OCI-LY1 (cell line): ENCODE measurements around the gene HINT2.

Experiments
- H2AFZ ChIP-seq: fragments of 200-600 bp; sonication (generic), shearing (Covaris generic); 2 replicates; pipeline ENCODE4 v1.6.0; 2014; ENCODE audit warnings: antibody characterized with exemption, mild to moderate bottlenecking, low read length
- H3F3A ChIP-seq: fragments of 200-600 bp; sonication (generic), shearing (Covaris generic); 2 replicates; pipeline ENCODE4 v1.6.0; 2014; ENCODE audit warnings: mild to moderate bottlenecking, antibody characterized with exemption, low read length, moderate library complexity; ENCODE audit not compliant: insufficient read depth
- H3K27ac ChIP-seq: fragments of 200-600 bp; sonication (generic); 2 replicates; pipeline ENCODE4 v1.5.1; 2014; ENCODE audit warnings: low read length, mixed run types, mild to moderate bottlenecking, low read depth; ENCODE audit not compliant: poor library complexity, severe bottlenecking
- H3K27me3 ChIP-seq: fragments of 200-600 bp; sonication (generic); 2 replicates; pipeline ENCODE4 v1.6.0; 2014; ENCODE audit warnings: antibody characterized with exemption, mild to moderate bottlenecking, low read length, moderate library complexity; ENCODE audit not compliant: insufficient read depth
- H3K36me3 ChIP-seq: fragments of 200-600 bp; sonication (generic); 2 replicates; pipeline ENCODE4 v1.6.1; 2014; ENCODE audit warnings: mild to moderate bottlenecking, antibody characterized with exemption, low read length, moderate library complexity, mixed read lengths; ENCODE audit not compliant: insufficient read depth
- H3K4me1 ChIP-seq: fragments of 200-600 bp; sonication (generic); 2 replicates; pipeline ENCODE4 v1.5.1; 2014; ENCODE audit warnings: mild to moderate bottlenecking, low read length, moderate library complexity; ENCODE audit not compliant: insufficient read depth, severe bottlenecking
- H3K4me2 ChIP-seq: fragments of 200-600 bp; sonication (generic), shearing (Covaris generic); 2 replicates; pipeline ENCODE4 v1.6.1; 2014; ENCODE audit warnings: low read length
- H3K4me3 ChIP-seq: fragments of 200-600 bp; sonication (generic); 2 replicates; pipeline ENCODE4 v1.5.1; 2014; ENCODE audit warnings: low read length, low read depth, mild to moderate bottlenecking, mixed read lengths; ENCODE audit not compliant: poor library complexity, severe bottlenecking
- H3K79me2 ChIP-seq: fragments of 200-600 bp; shearing (Covaris generic); 2 replicates; pipeline ENCODE4 v1.6.1; 2016; ENCODE audit warnings: mixed run types, low read length, mixed read lengths; ENCODE audit not compliant: insufficient read depth
- H3K9ac ChIP-seq: fragments of 200-600 bp; sonication (generic), shearing (Covaris generic); 2 replicates; pipeline ENCODE4 v1.6.1; 2014; ENCODE audit warnings: mild to moderate bottlenecking, low read length, mixed read lengths
- H3K9me2 ChIP-seq: fragments of 200-600 bp; sonication (generic), shearing (Covaris generic); 2 replicates; pipeline ENCODE4 v1.6.1; 2014; ENCODE audit warnings: low read depth, mild to moderate bottlenecking, low read length, mixed read lengths
- H3K9me3 ChIP-seq: fragments of 200-600 bp; shearing (Covaris generic); 2 replicates; pipeline ENCODE4 v1.6.1; 2014; ENCODE audit warnings: low read length, mixed read lengths
- H4K20me1 ChIP-seq: fragments of 200-600 bp; sonication (generic), shearing (Covaris generic); 2 replicates; pipeline ENCODE4 v1.6.0; 2016; ENCODE audit warnings: mild to moderate bottlenecking, low read length; ENCODE audit not compliant: insufficient read depth
- CTCF ChIP-seq: fragments of 200-600 bp; sonication (generic), shearing (Covaris generic); IDR thresholded peaks from 2 replicates; pipeline ENCODE4 v1.5.1; 2017; ENCODE audit warnings: mild to moderate bottlenecking, antibody characterized with exemption, low read length, moderate library complexity, mixed read lengths
- EZH2 ChIP-seq: fragments of 200-600 bp; sonication (generic), shearing (Covaris generic); IDR thresholded peaks from 2 replicates; pipeline ENCODE4 v1.8.0; 2017; ENCODE audit warnings: borderline replicate concordance, mixed run types, mild to moderate bottlenecking, antibody characterized with exemption, low read length, moderate library complexity, mixed read lengths

The HINT2 gene

GRCh38 chr9:35810122-35810521, 4.7 kb downstream of the HINT2 start:
- Histone ChIP-seq H3F3A (no peaks in the 10 kb centered on the region), H3K9ac (no peak overlapping the region), H3K27ac (no peak overlapping the region), H3K9me3 (no peaks in the 10 kb centered on the region), H4K20me1 (no peaks in the 10 kb centered on the region), H3K36me3 (peaks cover 14% of the 10 kb centered on the region), H2AFZ (no peak overlapping the region), H3K4me3 (no peak overlapping the region), H3K79me2 (no peaks in the 10 kb centered on the region), H3K27me3 (no peaks in the 10 kb centered on the region), H3K4me1 (peaks cover 29% of the 10 kb centered on the region), H3K9me2 (no peaks in the 10 kb centered on the region), H3K4me2 (no peak overlapping the region)
- TF ChIP-seq CTCF: no peak
- TF ChIP-seq EZH2: no peak

- Histone ChIP-seq H3K4me1 (peaks cover 20% of the 10 kb centered on the region), H3K27me3 (no peaks in the 10 kb centered on the region), H2AFZ (no peak overlapping the region), H4K20me1 (no peaks in the 10 kb centered on the region), H3K79me2 (no peaks in the 10 kb centered on the region), H3K9ac (no peak overlapping the region), H3K27ac (no peak overlapping the region), H3F3A (no peaks in the 10 kb centered on the region), H3K9me3 (no peaks in the 10 kb centered on the region), H3K36me3 (peaks cover 14% of the 10 kb centered on the region), H3K9me2 (no peaks in the 10 kb centered on the region), H3K4me2 (no peak overlapping the region), H3K4me3 (no peak overlapping the region)
- TF ChIP-seq CTCF: no peak
- no peak for TF ChIP-seq EZH2
Observed at GRCh38 chr9:35808433-35808832, 6.4 kb downstream of the HINT2 start.

GRCh38 chr9:35806101-35806500, 8.7 kb downstream of the HINT2 start:
- Histone ChIP-seq H3F3A (no peaks in the 10 kb centered on the region), H3K36me3 (peaks cover 21% of the 10 kb centered on the region)
- no peak for TF ChIP-seq CTCF
- TF ChIP-seq EZH2: no peak

More at GRCh38 chr9:35806101-35806500, 8.7 kb downstream of the HINT2 start:
- Histone ChIP-seq H3K4me2 (no peak overlapping the region), H3K27me3 (no peaks in the 10 kb centered on the region), H2AFZ (no peak overlapping the region), H4K20me1 (no peaks in the 10 kb centered on the region), H3K27ac (no peak overlapping the region), H3K9me3 (no peaks in the 10 kb centered on the region), H3K9ac (no peak overlapping the region), H3K4me1 (no peaks in the 10 kb centered on the region), H3K4me3 (no peak overlapping the region), H3K9me2 (no peaks in the 10 kb centered on the region), H3K79me2 (no peaks in the 10 kb centered on the region)
